H1 (cell line): ENCODE measurements around the gene MACROD1. TPM values are rescaled to one million over a fixed set of nuclear protein-coding genes. Genes with fewer than 3 reads are reported as not detected.

Experiments
- CTCF ChIP-seq, 3 experiments: IDR thresholded peaks; 1 replicate in 2 of 3; 2 replicates in 1 of 3; pipeline versions ENCODE4 v1.5.1 to v1.6.1; 2011; ENCODE audit warnings: low read length in 3 of 3, mild to moderate bottlenecking in 3 of 3, inconsistent platforms in 2 of 3, low read depth in 1 of 3, moderate library complexity in 1 of 3; ENCODE audit not compliant: insufficient read depth in 1 of 3; ENCODE audit errors: control extremely low read depth in 1 of 3
- POU5F1 ChIP-seq: IDR thresholded peaks from 2 replicates; pipeline ENCODE4 v1.6.1; 2011; ENCODE audit warnings: low read depth, mild to moderate bottlenecking, low read length, moderate library complexity
- ZNF274 ChIP-seq: IDR thresholded peaks from 2 replicates; pipeline ENCODE4 v1.7.0; 2012; ENCODE audit warnings: low read length, borderline replicate concordance; ENCODE audit errors: extremely low read depth
- polyA plus RNA-seq, 7 experiments: library from polyadenylated mRNA; depleted of rRNA in 3 of 7; stranded (reverse) in 5 of 7; unstranded in 2 of 7; fragments of >200 nt in 5 of 7; fragments of 200-250 nt in 2 of 7; gene quantifications; 1 replicate in 5 of 7; 2 replicates in 1 of 7; 4 replicates in 1 of 7; pipeline versions ENCODE4 v1.2.1 to v1.2.3, GENCODE V29; 2011 to 2013; ENCODE audit warnings: missing spikeins in 2 of 7, mixed read lengths in 2 of 7
- total RNA-seq: library from RNA; stranded (reverse); fragmentation: NEBNext Ultra II Directional; extraction: Animal tissue kit (Norgen Biotek cat#: 25700); gene quantifications from 2 replicates; pipeline ENCODE4 v1.2.1, GENCODE V29; 2021

MACROD1 gene
- total and polyA plus RNA-seq, 2 of the 8 experiments (the other 6 are each of a cell fraction or from before 2014, with no cell fraction given) = 19.5 to 34.1 TPM

DNA sequence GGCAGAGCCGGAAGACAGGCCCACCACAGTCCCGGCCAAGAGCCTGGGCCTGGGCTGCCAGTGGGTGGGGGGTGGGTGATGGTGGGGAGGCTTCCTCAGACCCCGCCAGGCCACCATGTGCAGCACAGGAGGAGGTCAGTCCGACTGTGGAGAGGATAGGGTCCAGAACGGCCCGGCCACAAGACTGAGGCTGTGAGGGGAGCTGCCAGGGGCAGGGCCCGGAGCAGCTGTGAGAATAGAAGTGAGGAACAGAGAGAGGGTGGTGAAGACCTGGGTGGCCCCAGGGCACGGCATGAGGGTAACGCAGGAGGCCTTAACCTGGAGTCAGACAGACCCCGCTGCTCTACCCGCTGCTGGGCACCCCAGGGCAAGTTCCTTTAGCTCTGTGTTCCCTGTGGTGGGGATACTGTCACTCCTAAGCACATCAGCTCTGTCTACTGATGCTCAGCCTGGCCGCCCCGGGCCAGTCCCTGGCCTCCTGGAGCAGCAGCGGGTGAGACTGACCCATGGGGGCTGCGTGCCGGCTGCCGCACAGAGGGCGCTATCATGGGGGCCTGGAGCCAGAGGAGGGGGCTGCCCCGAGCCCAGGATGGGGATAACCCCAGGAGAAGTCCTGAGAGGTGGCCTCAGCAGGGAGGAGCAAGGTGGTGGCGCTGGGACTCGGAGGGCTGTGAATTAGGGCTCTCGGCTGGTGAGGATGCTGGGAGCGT is 42.3 kb upstream of the MACROD1 start (continued):
- no peak for TF ChIP-seq POU5F1
- no peak for TF ChIP-seq ZNF274
- no peak for TF ChIP-seq CTCF (IDR thresholded peaks at IDR 0.05; ENCODE audit: control extremely low read depth in 1 of 3, insufficient read depth in 1 of 3, low read depth in 1 of 3, low read length in 3 of 3)
